ENCODE data around the gene PASK. TPM values are rescaled to one million over a fixed set of nuclear protein-coding genes. Genes with fewer than 3 reads are reported as not detected.

PASK gene
- total RNA-seq, 1 donor = 21.9 TPM

- DNase-seq (ENCODE audit: low read depth) = no peak
- no peak overlapping the region for H3K4me3 ChIP-seq (ENCODE audit: low read depth, low read length)
- no peak for TF ChIP-seq CTCF (IDR thresholded peaks at IDR 0.05; ENCODE audit: insufficient read depth, low read length)
Observed at GRCh38 chr2:241071677-241072111, 77.6 kb downstream of the PASK start.

GRCh38 chr2:241070811-241071676 is 78.2 kb downstream of the PASK start:
- H3K4me3 ChIP-seq (ENCODE audit: low read depth, low read length) = no peak overlapping the region
- no peak for TF ChIP-seq CTCF (IDR thresholded peaks at IDR 0.05; ENCODE audit: insufficient read depth, low read length)
- DNase-seq (ENCODE audit: low read depth) = no peak

GRCh38 chr2:241070361-241070760 is 78.9 kb downstream of the PASK start:
- DNase-seq (ENCODE audit: low read depth) = no peak
- no peak for TF ChIP-seq CTCF (IDR thresholded peaks at IDR 0.05; ENCODE audit: insufficient read depth, low read length)
- no peak overlapping the region for H3K4me3 ChIP-seq (ENCODE audit: low read depth, low read length)

- no peak for DNase-seq (ENCODE audit: low read depth)
- H3K4me3 ChIP-seq (ENCODE audit: low read depth, low read length) = no peak overlapping the region
- TF ChIP-seq CTCF (IDR thresholded peaks at IDR 0.05; ENCODE audit: insufficient read depth, low read length) = no peak
Observed at GRCh38 chr2:241069821-241070281, 79.4 kb downstream of the PASK start.

- TF ChIP-seq CTCF (IDR thresholded peaks at IDR 0.05; ENCODE audit: insufficient read depth, low read length) = no peak
- DNase-seq (ENCODE audit: low read depth) = no peak
- no peak overlapping the region for H3K4me3 ChIP-seq (ENCODE audit: low read depth, low read length)
Observed at GRCh38 chr2:241068942-241069810, 80.1 kb downstream of the PASK start.

GRCh38 chr2:241068136-241068941 is 80.9 kb downstream of the PASK start:
- no peak for DNase-seq (ENCODE audit: low read depth)
- no peak for TF ChIP-seq CTCF (IDR thresholded peaks at IDR 0.05; ENCODE audit: insufficient read depth, low read length)
- H3K4me3 ChIP-seq (ENCODE audit: low read depth, low read length) = no peak overlapping the region
